ENCODE results near the gene SLX4IP. TPM values are rescaled to one million over a fixed set of nuclear protein-coding genes. Genes with fewer than 3 reads are reported as not detected.

The SLX4IP gene
- total and polyA plus RNA-seq, 8 donors = 2.5 to 6.4 (median 2.8) TPM

DNA sequence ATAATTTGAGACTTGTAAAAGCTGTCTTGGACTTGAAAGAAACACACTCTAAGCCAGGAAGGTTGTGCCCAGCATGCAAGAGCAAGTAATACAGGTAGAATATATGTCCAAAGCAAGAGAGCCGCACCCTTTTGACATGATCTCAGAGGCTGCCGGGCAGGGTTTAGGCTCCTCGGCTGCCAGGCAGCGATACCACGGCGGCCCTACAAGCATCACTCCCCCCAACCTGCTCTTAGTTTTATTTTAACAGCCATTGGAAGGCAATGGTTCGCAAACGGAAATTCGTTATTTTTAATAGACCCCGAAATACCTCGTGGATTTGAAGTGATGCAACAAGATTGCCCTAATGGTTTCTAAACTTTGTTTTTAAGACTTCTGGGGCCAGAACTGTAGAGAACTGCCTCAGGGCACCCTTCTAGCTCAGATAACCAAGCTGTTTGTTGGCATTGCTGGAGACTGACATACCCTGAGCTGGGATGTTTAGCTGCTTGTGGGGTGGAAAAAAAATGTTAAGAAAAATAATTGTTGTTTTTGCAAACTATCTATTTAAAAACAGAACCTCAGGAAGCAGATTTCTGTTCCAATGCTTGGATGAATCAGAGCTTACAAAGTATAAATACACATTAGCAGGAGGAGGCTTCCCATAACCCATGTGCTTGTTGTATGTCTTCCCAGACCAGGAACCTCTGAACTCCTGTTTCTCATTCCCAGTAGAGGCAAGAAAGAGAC is 199.7 kb downstream of the SLX4IP start:
- peak overlapping the region in 2 of 4 donors; percentile 35 to 50 for H3K27ac ChIP-seq
- WGBS, 2 donors = 83 to 84% methylated on average over 11 of the region's 11 CpGs
- TF ChIP-seq, protein P1, sequence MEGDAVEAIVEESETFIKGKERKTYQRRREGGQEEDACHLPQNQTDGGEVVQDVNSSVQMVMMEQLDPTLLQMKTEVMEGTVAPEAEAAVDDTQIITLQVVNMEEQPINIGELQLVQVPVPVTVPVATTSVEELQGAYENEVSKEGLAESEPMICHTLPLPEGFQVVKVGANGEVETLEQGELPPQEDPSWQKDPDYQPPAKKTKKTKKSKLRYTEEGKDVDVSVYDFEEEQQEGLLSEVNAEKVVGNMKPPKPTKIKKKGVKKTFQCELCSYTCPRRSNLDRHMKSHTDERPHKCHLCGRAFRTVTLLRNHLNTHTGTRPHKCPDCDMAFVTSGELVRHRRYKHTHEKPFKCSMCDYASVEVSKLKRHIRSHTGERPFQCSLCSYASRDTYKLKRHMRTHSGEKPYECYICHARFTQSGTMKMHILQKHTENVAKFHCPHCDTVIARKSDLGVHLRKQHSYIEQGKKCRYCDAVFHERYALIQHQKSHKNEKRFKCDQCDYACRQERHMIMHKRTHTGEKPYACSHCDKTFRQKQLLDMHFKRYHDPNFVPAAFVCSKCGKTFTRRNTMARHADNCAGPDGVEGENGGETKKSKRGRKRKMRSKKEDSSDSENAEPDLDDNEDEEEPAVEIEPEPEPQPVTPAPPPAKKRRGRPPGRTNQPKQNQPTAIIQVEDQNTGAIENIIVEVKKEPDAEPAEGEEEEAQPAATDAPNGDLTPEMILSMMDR (IDR thresholded peaks at IDR 0.05) = no peak
- peaks cover 0 to 10% (median 5%) of the 10 kb centered on the region in 3 donors for H3K4me1 ChIP-seq
- no peak for DNase-seq
- H3K27me3 ChIP-seq = no peaks in the 10 kb centered on the region
- no peaks in the 10 kb centered on the region for H3K9me3 ChIP-seq
- intact Hi-C loops (cut with DNase I) = no loop called here
- peak in 2 of 4 donors; percentile 18 to 50 for ATAC-seq
- H3K36me3 ChIP-seq = peaks cover 0 to 16% (median 15%) of the 10 kb centered on the region in 3 donors
- H3K4me3 ChIP-seq = no peak overlapping the region
- no peak for FAIRE-seq

- TF ChIP-seq, protein P1 (IDR thresholded peaks at IDR 0.05) = no peak
- ATAC-seq (no peak), DNase-seq (no peak), FAIRE-seq (no peak)
- no peaks in the 10 kb centered on the region for H3K27me3 ChIP-seq
- H3K4me3 ChIP-seq = no peak overlapping the region
- H3K9me3 ChIP-seq = no peaks in the 10 kb centered on the region
- WGBS, 2 donors = 92 to 95% methylated on average over 5 of the region's 5 CpGs
- H3K4me1 ChIP-seq = peaks cover 0 to 10% (median 5%) of the 10 kb centered on the region in 3 donors
- H3K36me3 ChIP-seq = peaks cover 0 to 23% (median 19%) of the 10 kb centered on the region in 3 donors
- intact Hi-C loops (cut with DNase I) = no loop called here
- peak overlapping the region in 2 of 4 donors; percentile 6 to 8 for H3K27ac ChIP-seq
These were observed 200.5 kb downstream of the SLX4IP start for GRCh38 chr20:10635476-10636208.

GRCh38 chr20:10636326-10636818 is 201.3 kb downstream of the SLX4IP start:
- peak; percentile 35 to 49 (median 44) for ATAC-seq
- WGBS, 2 donors = 63 to 75% methylated on average over 5 of the region's 5 CpGs
- H3K27me3 ChIP-seq = no peaks in the 10 kb centered on the region
- no peak overlapping the region for H3K4me3 ChIP-seq
- peak overlapping the region in 2 of 4 donors; percentile 6 to 30 for H3K27ac ChIP-seq
- peaks cover 0 to 10% (median 5%) of the 10 kb centered on the region in 3 donors for H3K4me1 ChIP-seq
- intact Hi-C loops (cut with DNase I) = no loop called here
- no peak for FAIRE-seq
- TF ChIP-seq, protein P1 (IDR thresholded peaks at IDR 0.05) = no peak
- DNase-seq = no peak
- peaks cover 0 to 30% (median 26%) of the 10 kb centered on the region in 3 donors for H3K36me3 ChIP-seq
- no peaks in the 10 kb centered on the region for H3K9me3 ChIP-seq

DNA sequence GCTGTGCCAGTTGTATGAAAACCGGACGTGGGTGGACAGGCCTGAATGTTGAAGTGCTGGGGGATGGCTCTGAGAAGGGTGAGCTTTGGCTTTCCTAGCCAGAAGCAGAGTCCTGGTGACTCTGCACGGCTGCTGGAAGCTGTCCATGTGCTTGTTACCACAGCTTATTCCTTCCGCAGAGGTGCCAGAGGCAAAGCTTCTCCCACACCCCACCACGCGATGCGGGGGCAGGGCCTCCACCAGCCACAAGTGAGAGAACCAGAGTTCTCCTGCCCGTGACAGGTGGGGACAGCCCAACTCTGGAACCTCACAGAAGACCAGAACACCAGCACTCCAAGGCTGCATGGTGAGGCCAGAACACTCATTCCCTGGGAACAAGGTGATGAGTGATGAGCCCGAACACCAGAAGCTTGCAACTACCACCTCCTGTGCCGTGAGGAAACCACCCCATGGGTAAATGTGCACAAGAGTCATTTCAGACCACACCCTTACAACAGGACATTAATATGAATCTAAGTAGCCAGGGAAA is 202.0 kb downstream of the SLX4IP start:
- H3K9me3 ChIP-seq = no peaks in the 10 kb centered on the region
- intact Hi-C loops (cut with DNase I) = no loop called here
- WGBS, 2 donors = 57 to 67% methylated on average over 10 of the region's 10 CpGs
- H3K27ac ChIP-seq = peak overlapping the region in 2 of 4 donors; percentile 1 to 30
- H3K4me3 ChIP-seq = no peak overlapping the region
- ATAC-seq (peak; percentile 28 to 53 (median 40)), FAIRE-seq (no peak), DNase-seq (no peak)
- TF ChIP-seq, protein P1 (IDR thresholded peaks at IDR 0.05) = no peak
- H3K27me3 ChIP-seq = no peaks in the 10 kb centered on the region
- peaks cover 0 to 10% (median 5%) of the 10 kb centered on the region in 3 donors for H3K4me1 ChIP-seq
- H3K36me3 ChIP-seq = peaks cover 0 to 38% (median 33%) of the 10 kb centered on the region in 3 donors

Measured in pancreas (tissue), 10 donors.